Stomach (tissue), 4 donors: ENCODE results near the gene DQX1.

Experiments used
- CTCF ChIP-seq, 7 experiments: fragments of 450-650 bp in 4 of 7; fragments of 200-600 bp in 3 of 7; sonication (generic) in 3 of 7; IDR thresholded peaks; one replicate each; pipeline ENCODE4 v1.5.1; 2016 to 2019; ENCODE audit warnings: antibody characterized with exemption in 7 of 7, control low read depth in 2 of 7, mild to moderate bottlenecking in 1 of 7
- POLR2A ChIP-seq, 4 donors: fragments of 450-650 bp; IDR thresholded peaks; one replicate each; pipeline ENCODE4 v1.6.1; 2016; ENCODE audit warnings: antibody characterized with exemption in 4 of 4, control low read depth in 2 of 4, mild to moderate bottlenecking in 1 of 4, moderate library complexity in 1 of 4
- POLR2AphosphoS5 ChIP-seq, 3 donors: sonication (generic); formaldehyde crosslinking; IDR thresholded peaks; one replicate each; pipeline ENCODE4 v1.6.1; 2016; ENCODE audit warnings: antibody characterized with exemption in 3 of 3

DNA sequence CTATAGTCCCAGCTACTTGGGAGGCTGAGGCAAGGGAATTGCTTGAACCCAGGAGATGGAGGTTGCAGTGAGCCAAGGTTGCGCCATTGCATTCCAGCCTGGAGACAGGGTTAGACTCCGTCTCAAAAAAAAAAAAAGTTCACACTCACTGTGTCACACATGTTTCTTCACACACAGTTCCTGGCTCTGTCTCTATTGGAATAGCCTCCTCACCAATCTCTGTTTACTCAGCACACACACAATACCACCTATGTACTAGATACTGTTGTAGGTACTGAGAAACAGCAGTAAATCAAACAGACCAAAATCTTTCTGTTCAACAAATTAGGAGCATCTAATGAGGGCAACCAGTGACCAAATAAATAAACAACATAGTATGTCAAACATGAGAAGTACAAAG lies 39.9 kb downstream of the DQX1 start:
- TF ChIP-seq CTCF (IDR thresholded peaks at IDR 0.05), result no peak
- TF ChIP-seq POLR2A (IDR thresholded peaks at IDR 0.05), result no peak
- no peak for TF ChIP-seq POLR2AphosphoS5 (IDR thresholded peaks at IDR 0.05)
